ENCODE results near the gene TMEM145.

DNA sequence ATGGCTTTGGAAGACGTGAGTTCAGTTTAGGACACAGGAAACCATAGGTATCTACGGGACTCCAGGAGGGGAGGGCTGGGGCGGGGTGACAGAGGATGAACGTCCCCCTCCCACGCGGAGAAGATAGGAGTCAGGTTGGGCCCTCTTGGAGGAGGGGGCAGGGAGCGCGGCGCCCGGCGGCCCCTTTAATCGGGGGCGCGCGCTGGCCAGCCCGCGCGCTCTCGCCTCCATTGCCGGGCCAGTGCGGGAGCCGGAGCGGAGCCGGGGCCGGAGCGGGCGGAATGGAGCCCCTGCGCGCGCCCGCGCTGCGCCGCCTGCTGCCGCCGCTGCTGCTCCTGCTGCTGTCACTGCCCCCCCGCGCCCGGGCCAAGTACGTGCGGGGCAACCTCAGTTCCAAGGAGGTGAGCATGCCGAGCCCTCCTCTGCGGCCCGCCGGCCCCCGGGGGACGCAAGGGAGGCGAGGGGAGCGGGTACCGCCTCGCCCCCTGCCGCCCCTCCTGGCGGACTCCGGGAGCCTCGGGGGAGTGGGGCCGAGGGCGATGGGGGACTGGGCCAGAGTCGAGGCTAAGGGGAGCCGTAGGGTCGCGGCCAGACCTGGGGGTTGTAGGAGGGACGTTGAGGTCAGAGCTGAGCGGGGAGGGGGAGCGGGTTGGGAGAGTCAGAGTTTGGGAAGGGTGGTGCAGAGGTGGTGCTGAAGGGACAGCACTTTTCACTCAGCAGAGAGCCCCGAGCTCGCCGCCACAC is at the start of gene TMEM145:
- TF ChIP-seq, protein P1, sequence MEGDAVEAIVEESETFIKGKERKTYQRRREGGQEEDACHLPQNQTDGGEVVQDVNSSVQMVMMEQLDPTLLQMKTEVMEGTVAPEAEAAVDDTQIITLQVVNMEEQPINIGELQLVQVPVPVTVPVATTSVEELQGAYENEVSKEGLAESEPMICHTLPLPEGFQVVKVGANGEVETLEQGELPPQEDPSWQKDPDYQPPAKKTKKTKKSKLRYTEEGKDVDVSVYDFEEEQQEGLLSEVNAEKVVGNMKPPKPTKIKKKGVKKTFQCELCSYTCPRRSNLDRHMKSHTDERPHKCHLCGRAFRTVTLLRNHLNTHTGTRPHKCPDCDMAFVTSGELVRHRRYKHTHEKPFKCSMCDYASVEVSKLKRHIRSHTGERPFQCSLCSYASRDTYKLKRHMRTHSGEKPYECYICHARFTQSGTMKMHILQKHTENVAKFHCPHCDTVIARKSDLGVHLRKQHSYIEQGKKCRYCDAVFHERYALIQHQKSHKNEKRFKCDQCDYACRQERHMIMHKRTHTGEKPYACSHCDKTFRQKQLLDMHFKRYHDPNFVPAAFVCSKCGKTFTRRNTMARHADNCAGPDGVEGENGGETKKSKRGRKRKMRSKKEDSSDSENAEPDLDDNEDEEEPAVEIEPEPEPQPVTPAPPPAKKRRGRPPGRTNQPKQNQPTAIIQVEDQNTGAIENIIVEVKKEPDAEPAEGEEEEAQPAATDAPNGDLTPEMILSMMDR (IDR thresholded peaks at IDR 0.05), result no peak
- no peak for TF ChIP-seq EP300 (IDR thresholded peaks at IDR 0.05)

Measured in stomach (tissue), 4 donors.